Right lobe of liver (tissue), 4 donors: Measurements from ENCODE around the gene ZNF280D.

Experiments used
- POLR2A ChIP-seq: fragments of 450-650 bp; IDR thresholded peaks from one replicate; pipeline ENCODE4 v1.6.1; 2017; ENCODE audit warnings: antibody characterized with exemption, mild to moderate bottlenecking
- TF ChIP-seq, protein P1 (sequence below), 4 donors: fragments of 200-600 bp in 3 of 4; fragments of 450-650 bp in 1 of 4; IDR thresholded peaks; one replicate each; pipeline versions ENCODE4 v1.5.1 to v1.8.0; 2016 to 2022; ENCODE audit warnings: antibody characterized with exemption in 4 of 4, mild to moderate bottlenecking in 2 of 4
- donor health status: DM: no; HTN: no; CAD: no.
- donor health status: DM: no; HTN: no; CAD: no.
- donor health status: DM: no; HTN: yes; CAD: no.

DNA sequence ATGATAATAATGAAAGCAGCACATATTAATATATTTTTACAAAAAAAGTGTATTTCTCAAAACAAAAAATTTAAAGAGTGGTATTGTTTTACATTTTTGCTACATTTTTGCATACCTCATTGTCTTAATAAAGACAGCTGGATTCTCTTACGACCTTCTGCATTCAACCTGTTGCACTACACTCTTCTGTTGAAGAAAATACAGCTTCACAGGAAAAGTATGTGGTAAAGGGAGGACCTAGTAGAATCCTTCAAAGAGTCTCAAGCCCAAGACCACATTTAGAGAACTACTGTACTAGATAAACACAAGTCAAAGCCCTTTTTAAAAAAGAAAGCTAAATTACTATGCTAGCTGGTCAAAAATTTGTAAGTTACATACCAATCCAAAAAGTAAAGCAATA lies 7.9 kb downstream of the ZNF280D start:
- TF ChIP-seq, protein P1, sequence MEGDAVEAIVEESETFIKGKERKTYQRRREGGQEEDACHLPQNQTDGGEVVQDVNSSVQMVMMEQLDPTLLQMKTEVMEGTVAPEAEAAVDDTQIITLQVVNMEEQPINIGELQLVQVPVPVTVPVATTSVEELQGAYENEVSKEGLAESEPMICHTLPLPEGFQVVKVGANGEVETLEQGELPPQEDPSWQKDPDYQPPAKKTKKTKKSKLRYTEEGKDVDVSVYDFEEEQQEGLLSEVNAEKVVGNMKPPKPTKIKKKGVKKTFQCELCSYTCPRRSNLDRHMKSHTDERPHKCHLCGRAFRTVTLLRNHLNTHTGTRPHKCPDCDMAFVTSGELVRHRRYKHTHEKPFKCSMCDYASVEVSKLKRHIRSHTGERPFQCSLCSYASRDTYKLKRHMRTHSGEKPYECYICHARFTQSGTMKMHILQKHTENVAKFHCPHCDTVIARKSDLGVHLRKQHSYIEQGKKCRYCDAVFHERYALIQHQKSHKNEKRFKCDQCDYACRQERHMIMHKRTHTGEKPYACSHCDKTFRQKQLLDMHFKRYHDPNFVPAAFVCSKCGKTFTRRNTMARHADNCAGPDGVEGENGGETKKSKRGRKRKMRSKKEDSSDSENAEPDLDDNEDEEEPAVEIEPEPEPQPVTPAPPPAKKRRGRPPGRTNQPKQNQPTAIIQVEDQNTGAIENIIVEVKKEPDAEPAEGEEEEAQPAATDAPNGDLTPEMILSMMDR (IDR thresholded peaks at IDR 0.05), result no peak
- no peak for TF ChIP-seq POLR2A
